HEK293 (cell line): ENCODE data around the gene PAXX.
A peak's percentile ranks its signal among the peaks of the same experiment; 100 is the strongest.

Source experiments
- BCL11B ChIP-seq: fragments of 450-650 bp; formaldehyde crosslinking; IDR thresholded peaks from 2 replicates; pipeline ENCODE4 v1.5.1; 2016; ENCODE audit warnings: low read depth, missing biosample characterization, missing genetic modification characterization
- GLIS2 ChIP-seq: fragments of 450-650 bp; formaldehyde crosslinking; IDR thresholded peaks from 2 replicates; pipeline ENCODE4 v1.5.1; 2016; ENCODE audit warnings: missing biosample characterization, missing genetic modification characterization
- HOXC10 ChIP-seq: sonication (generic); formaldehyde crosslinking; IDR thresholded peaks from 2 replicates; pipeline ENCODE4 v1.8.1; 2023; ENCODE audit warnings: mild to moderate bottlenecking, missing genetic modification reagents
- KLF9 ChIP-seq: fragments of 450-650 bp; formaldehyde crosslinking; IDR thresholded peaks from 2 replicates; pipeline ENCODE4 v1.5.1; 2016; ENCODE audit warnings: missing biosample characterization, missing genetic modification characterization, low read depth
- PBX3 ChIP-seq: sonication (generic); formaldehyde crosslinking; IDR thresholded peaks from 2 replicates; pipeline ENCODE4 v1.8.1; 2022; ENCODE audit warnings: mild to moderate bottlenecking, moderate library complexity, missing genetic modification reagents
- PRDM1 ChIP-seq: fragments of 450-650 bp; formaldehyde crosslinking; IDR thresholded peaks from 2 replicates; pipeline ENCODE4; 2016; ENCODE audit warnings: missing biosample characterization, missing genetic modification characterization
- ZBTB44 ChIP-seq: fragments of 450-650 bp; IDR thresholded peaks from 2 replicates; pipeline ENCODE4 v1.5.1; 2018; ENCODE audit warnings: missing biosample characterization, mild to moderate bottlenecking, missing genetic modification characterization
- ZEB2 ChIP-seq: fragments of 450-650 bp; formaldehyde crosslinking; IDR thresholded peaks from 2 replicates; pipeline ENCODE4 v1.5.1; 2016; ENCODE audit warnings: missing biosample characterization, missing genetic modification characterization
- ZIC2 ChIP-seq: fragments of 450-650 bp; formaldehyde crosslinking; IDR thresholded peaks from 2 replicates; pipeline ENCODE4 v1.5.1; 2016; ENCODE audit warnings: missing biosample characterization, missing genetic modification characterization
- ZNF10 ChIP-seq: fragments of 450-650 bp; formaldehyde crosslinking; IDR thresholded peaks from 2 replicates; pipeline ENCODE4 v1.5.1; 2017; ENCODE audit warnings: missing biosample characterization, missing genetic modification characterization
- ZNF114 ChIP-seq: fragments of 450-650 bp; formaldehyde crosslinking; IDR thresholded peaks from 2 replicates; pipeline ENCODE4 v1.5.0; 2017; ENCODE audit warnings: missing biosample characterization, missing genetic modification characterization
- ZNF335 ChIP-seq: fragments of 450-650 bp; formaldehyde crosslinking; conservative IDR thresholded peaks from 2 replicates; pipeline ENCODE4 v1.5.1; 2016; ENCODE audit warnings: missing biosample characterization, missing genetic modification characterization
- ZNF354C ChIP-seq: fragments of 450-650 bp; formaldehyde crosslinking; IDR thresholded peaks from 2 replicates; pipeline ENCODE4 v1.5.1; 2016; ENCODE audit warnings: missing biosample characterization, missing genetic modification characterization, low read depth, borderline replicate concordance
- ZNF416 ChIP-seq: fragments of 450-650 bp; formaldehyde crosslinking; IDR thresholded peaks from 2 replicates; pipeline ENCODE4 v1.5.1; 2016; ENCODE audit warnings: missing biosample characterization, missing genetic modification characterization
- ZNF423 ChIP-seq: fragments of 450-650 bp; formaldehyde crosslinking; IDR thresholded peaks from 2 replicates; pipeline ENCODE4 v1.5.1; 2016; ENCODE audit warnings: missing biosample characterization, missing genetic modification characterization
- ZNF48 ChIP-seq: fragments of 450-650 bp; formaldehyde crosslinking; IDR thresholded peaks from 2 replicates; pipeline ENCODE4 v1.5.1; 2016; ENCODE audit warnings: missing biosample characterization, missing genetic modification characterization
- ZNF510 ChIP-seq: fragments of 450-650 bp; formaldehyde crosslinking; IDR thresholded peaks from 2 replicates; pipeline ENCODE4 v1.5.1; 2018; ENCODE audit warnings: mild to moderate bottlenecking, missing genetic modification characterization, missing biosample characterization; ENCODE audit not compliant: insufficient replicate concordance
- ZNF548 ChIP-seq: fragments of 450-650 bp; formaldehyde crosslinking; IDR thresholded peaks from 2 replicates; pipeline ENCODE4 v1.5.1; 2016; ENCODE audit warnings: missing biosample characterization, missing genetic modification characterization
- ZNF585B ChIP-seq: fragments of 450-650 bp; formaldehyde crosslinking; IDR thresholded peaks from 2 replicates; pipeline ENCODE4 v1.5.1; 2016; ENCODE audit warnings: missing biosample characterization, missing genetic modification characterization
- ZNF610 ChIP-seq: fragments of 450-650 bp; formaldehyde crosslinking; IDR thresholded peaks from 2 replicates; pipeline ENCODE4 v1.5.1; 2016; ENCODE audit warnings: missing biosample characterization, missing genetic modification characterization, borderline replicate concordance
- ZNF658 ChIP-seq: fragments of 450-650 bp; formaldehyde crosslinking; IDR thresholded peaks from 2 replicates; pipeline ENCODE4; 2016; ENCODE audit warnings: missing biosample characterization, missing genetic modification characterization
- ZNF664 ChIP-seq: fragments of 450-650 bp; formaldehyde crosslinking; IDR thresholded peaks from 2 replicates; pipeline ENCODE4 v1.5.1; 2016; ENCODE audit warnings: missing biosample characterization, missing genetic modification characterization
- ZNF704 ChIP-seq: fragments of 450-650 bp; formaldehyde crosslinking; IDR thresholded peaks from 2 replicates; pipeline ENCODE4 v1.5.1; 2016; ENCODE audit warnings: missing biosample characterization, missing genetic modification characterization
- ZNF792 ChIP-seq: fragments of 450-650 bp; formaldehyde crosslinking; IDR thresholded peaks from 2 replicates; pipeline ENCODE4 v1.5.1; 2016; ENCODE audit warnings: missing biosample characterization, missing genetic modification characterization
- ZSCAN16 ChIP-seq: fragments of 450-650 bp; formaldehyde crosslinking; IDR thresholded peaks from 2 replicates; pipeline ENCODE4 v1.5.1; 2016; ENCODE audit warnings: missing biosample characterization, missing genetic modification characterization
- ZSCAN18 ChIP-seq: fragments of 450-650 bp; formaldehyde crosslinking; IDR thresholded peaks from 2 replicates; pipeline ENCODE4 v1.5.1; 2016; ENCODE audit warnings: missing biosample characterization, missing genetic modification characterization
- ZSCAN23 ChIP-seq: fragments of 450-650 bp; formaldehyde crosslinking; IDR thresholded peaks from 2 replicates; pipeline ENCODE4 v1.5.1; 2016; ENCODE audit warnings: missing biosample characterization, missing genetic modification characterization
- TF ChIP-seq, protein P1 (sequence below): fragments of 450-650 bp; formaldehyde crosslinking; IDR thresholded peaks from 2 replicates; pipeline ENCODE4 v1.5.0; 2017; ENCODE audit warnings: missing biosample characterization, missing genetic modification characterization, borderline replicate concordance
- TF ChIP-seq, protein P2 (sequence below): IDR thresholded peaks from 2 replicates; pipeline ENCODE4 v1.6.1; 2011; ENCODE audit warnings: mild to moderate bottlenecking, low read depth, low read length, borderline replicate concordance
- TF ChIP-seq, protein P3 (sequence below): fragments of 450-650 bp; formaldehyde crosslinking; IDR thresholded peaks from 2 replicates; pipeline ENCODE4 v1.5.1; 2016; ENCODE audit warnings: missing biosample characterization, missing genetic modification characterization

The PAXX gene

DNA sequence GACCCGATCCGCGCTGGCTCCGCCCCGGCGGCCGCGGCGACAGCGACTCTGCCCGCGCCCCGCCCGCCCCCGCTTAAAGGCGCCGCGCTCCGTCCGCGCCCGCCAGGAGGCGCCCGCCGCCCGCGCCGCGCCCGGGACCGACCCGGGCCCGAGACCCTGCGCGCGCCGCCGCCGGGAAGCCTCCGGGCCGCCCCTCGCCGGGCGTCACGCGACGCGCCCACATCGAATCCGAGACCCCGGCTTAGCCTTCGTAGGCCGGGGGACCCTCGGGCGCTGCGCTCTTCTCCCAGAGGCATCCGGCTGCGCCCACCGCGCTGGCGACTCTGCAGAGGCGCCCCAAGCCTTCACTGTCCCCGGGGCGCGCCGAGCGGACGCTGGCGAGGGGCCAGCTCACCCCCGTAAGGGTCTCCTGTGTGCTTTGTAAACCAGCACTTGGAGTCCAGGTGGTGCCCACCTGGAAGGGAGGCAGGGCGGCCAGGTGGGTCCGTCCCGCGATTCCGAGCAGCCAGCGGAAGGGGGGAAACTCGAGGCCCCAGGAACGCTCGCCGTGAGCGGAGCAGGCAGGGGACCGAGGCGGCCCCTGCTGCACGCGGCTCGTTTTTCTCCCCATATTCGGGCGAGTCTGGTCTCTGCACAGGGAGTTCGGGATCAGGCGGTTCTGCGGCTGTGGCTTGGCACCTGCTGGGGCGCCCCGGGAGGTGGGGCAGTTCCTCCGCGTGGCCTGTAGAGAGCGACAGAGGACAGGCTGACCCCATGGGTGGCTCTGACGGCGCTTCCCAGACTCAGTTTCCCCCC lies 36.2 kb downstream of the PAXX start (continued):
- no peak for TF ChIP-seq ZNF704 (tag by site-specific recombination)
- no peak for TF ChIP-seq ZSCAN18 (tag by site-specific recombination)
- TF ChIP-seq ZNF335 (tag by site-specific recombination): peak; percentile 94
- TF ChIP-seq ZNF610 (tag by site-specific recombination): 0 out of 2 replicates have a peak, but pooled peaks have one; percentile 12
- TF ChIP-seq HOXC10 (CRISPR knock-in tag): no peak
- TF ChIP-seq ZNF48 (tag by site-specific recombination): no peak
- TF ChIP-seq ZBTB44 (tag by site-specific recombination): no peak
- TF ChIP-seq KLF9 (tag by site-specific recombination): peak; percentile 45; the same call in 1 of the 2 replicates
- TF ChIP-seq ZEB2 (tag by site-specific recombination): peak; percentile 92
- no peak for TF ChIP-seq ZNF10 (tag by site-specific recombination)
- peak; percentile 99 for TF ChIP-seq ZNF423 (tag by site-specific recombination)
- TF ChIP-seq, protein P1, sequence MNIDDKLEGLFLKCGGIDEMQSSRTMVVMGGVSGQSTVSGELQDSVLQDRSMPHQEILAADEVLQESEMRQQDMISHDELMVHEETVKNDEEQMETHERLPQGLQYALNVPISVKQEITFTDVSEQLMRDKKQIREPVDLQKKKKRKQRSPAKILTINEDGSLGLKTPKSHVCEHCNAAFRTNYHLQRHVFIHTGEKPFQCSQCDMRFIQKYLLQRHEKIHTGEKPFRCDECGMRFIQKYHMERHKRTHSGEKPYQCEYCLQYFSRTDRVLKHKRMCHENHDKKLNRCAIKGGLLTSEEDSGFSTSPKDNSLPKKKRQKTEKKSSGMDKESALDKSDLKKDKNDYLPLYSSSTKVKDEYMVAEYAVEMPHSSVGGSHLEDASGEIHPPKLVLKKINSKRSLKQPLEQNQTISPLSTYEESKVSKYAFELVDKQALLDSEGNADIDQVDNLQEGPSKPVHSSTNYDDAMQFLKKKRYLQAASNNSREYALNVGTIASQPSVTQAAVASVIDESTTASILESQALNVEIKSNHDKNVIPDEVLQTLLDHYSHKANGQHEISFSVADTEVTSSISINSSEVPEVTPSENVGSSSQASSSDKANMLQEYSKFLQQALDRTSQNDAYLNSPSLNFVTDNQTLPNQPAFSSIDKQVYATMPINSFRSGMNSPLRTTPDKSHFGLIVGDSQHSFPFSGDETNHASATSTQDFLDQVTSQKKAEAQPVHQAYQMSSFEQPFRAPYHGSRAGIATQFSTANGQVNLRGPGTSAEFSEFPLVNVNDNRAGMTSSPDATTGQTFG (tag by site-specific recombination): no peak
- peak; percentile 63; the same call in 1 of the 2 replicates for TF ChIP-seq BCL11B (tag by site-specific recombination)
- TF ChIP-seq ZNF354C (tag by site-specific recombination): no peak
- peak; percentile 91 for TF ChIP-seq ZIC2 (tag by site-specific recombination)
- TF ChIP-seq GLIS2 (tag by site-specific recombination): peak; percentile 81
- TF ChIP-seq ZSCAN16 (tag by site-specific recombination): no peak
- no peak for TF ChIP-seq ZNF510 (tag by site-specific recombination)
- no peak for TF ChIP-seq PRDM1
- TF ChIP-seq PBX3: no peak; the same call in 1 of the 2 replicates
- TF ChIP-seq, protein P2, sequence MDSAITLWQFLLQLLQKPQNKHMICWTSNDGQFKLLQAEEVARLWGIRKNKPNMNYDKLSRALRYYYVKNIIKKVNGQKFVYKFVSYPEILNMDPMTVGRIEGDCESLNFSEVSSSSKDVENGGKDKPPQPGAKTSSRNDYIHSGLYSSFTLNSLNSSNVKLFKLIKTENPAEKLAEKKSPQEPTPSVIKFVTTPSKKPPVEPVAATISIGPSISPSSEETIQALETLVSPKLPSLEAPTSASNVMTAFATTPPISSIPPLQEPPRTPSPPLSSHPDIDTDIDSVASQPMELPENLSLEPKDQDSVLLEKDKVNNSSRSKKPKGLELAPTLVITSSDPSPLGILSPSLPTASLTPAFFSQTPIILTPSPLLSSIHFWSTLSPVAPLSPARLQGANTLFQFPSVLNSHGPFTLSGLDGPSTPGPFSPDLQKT: no peak
- TF ChIP-seq ZNF664 (tag by site-specific recombination): no peak
- TF ChIP-seq, protein P3, sequence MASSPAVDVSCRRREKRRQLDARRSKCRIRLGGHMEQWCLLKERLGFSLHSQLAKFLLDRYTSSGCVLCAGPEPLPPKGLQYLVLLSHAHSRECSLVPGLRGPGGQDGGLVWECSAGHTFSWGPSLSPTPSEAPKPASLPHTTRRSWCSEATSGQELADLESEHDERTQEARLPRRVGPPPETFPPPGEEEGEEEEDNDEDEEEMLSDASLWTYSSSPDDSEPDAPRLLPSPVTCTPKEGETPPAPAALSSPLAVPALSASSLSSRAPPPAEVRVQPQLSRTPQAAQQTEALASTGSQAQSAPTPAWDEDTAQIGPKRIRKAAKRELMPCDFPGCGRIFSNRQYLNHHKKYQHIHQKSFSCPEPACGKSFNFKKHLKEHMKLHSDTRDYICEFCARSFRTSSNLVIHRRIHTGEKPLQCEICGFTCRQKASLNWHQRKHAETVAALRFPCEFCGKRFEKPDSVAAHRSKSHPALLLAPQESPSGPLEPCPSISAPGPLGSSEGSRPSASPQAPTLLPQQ (tag by site-specific recombination): peak; percentile 74; the same call in 1 of the 2 replicates
- TF ChIP-seq ZNF114 (tag by site-specific recombination): no peak
- no peak for TF ChIP-seq ZNF585B (tag by site-specific recombination)
- no peak for TF ChIP-seq ZNF548 (tag by site-specific recombination)
- TF ChIP-seq ZNF658 (tag by site-specific recombination): no peak
- no peak for TF ChIP-seq ZNF792
- no peak for TF ChIP-seq ZNF416
- TF ChIP-seq ZSCAN23 (tag by site-specific recombination): 0 out of 2 replicates have a peak, but pooled peaks have one; percentile 38
